ENCODE results near the gene EPB41L4A.

Gene EPB41L4A

DNA sequence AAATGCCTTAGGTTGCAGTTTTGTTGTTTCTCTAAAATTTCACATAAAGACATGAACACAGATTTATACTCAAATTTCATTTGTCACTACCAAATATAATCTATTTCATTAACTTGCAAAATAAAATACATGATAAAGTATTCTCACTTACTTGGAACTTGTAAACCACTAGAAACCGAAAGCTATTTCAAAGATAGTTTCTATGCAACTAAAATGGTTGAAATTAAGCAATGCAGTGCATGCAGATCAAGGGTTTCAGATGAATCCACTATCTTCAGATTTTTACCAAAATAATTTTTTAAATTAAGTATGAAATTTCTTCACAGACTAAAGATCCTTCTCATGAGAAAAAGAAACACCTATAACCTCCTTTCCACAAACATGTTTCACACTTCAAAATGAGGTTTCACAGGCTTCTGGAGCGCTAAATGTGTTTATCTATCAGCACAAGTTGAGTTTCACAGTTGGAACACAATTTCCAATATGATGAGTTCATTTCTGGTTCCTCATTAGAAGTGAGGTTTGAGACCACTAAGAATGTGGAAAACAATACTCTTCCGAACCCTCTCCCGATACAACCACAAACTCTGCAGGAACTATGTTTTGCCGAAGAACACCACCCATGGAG, 63.9 kb downstream of the EPB41L4A start:
- Histone ChIP-seq H3K4me2 (ENCODE audit: low read length) (no peak overlapping the region), H3K27ac (ENCODE audit: low read depth, low read length) (no peak overlapping the region), H3K4me3 (ENCODE audit: low read length) (no peak overlapping the region), H3K36me3 (ENCODE audit: control insufficient read depth, low read length) (no peaks in the 10 kb centered on the region), H3F3A (ENCODE audit: control insufficient read depth, insufficient read depth) (no peaks in the 10 kb centered on the region), H3K4me1 (ENCODE audit: control insufficient read depth, low read length) (no peaks in the 10 kb centered on the region), H3K27me3 (ENCODE audit: control insufficient read depth, low read length) (no peaks in the 10 kb centered on the region; the same call in 1 of the 2 replicates), H3K79me2 (ENCODE audit: control insufficient read depth, low read length) (no peaks in the 10 kb centered on the region), H4K20me1 (ENCODE audit: control insufficient read depth, insufficient read depth, low read depth, low read length) (no peaks in the 10 kb centered on the region), H3K9me3 (ENCODE audit: control insufficient read depth, insufficient read depth, low read length) (no peaks in the 10 kb centered on the region), H3K9me2 (replicated peaks; ENCODE audit: control insufficient read depth, low read length) (no peaks in the 10 kb centered on the region; the same call in 1 of the 2 replicates)
- TF ChIP-seq, protein P1, sequence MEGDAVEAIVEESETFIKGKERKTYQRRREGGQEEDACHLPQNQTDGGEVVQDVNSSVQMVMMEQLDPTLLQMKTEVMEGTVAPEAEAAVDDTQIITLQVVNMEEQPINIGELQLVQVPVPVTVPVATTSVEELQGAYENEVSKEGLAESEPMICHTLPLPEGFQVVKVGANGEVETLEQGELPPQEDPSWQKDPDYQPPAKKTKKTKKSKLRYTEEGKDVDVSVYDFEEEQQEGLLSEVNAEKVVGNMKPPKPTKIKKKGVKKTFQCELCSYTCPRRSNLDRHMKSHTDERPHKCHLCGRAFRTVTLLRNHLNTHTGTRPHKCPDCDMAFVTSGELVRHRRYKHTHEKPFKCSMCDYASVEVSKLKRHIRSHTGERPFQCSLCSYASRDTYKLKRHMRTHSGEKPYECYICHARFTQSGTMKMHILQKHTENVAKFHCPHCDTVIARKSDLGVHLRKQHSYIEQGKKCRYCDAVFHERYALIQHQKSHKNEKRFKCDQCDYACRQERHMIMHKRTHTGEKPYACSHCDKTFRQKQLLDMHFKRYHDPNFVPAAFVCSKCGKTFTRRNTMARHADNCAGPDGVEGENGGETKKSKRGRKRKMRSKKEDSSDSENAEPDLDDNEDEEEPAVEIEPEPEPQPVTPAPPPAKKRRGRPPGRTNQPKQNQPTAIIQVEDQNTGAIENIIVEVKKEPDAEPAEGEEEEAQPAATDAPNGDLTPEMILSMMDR (IDR thresholded peaks at IDR 0.05; ENCODE audit: low read depth, low read length, poor library complexity, severe bottlenecking) = no peak
- TF ChIP-seq EZH2phosphoT487 (IDR thresholded peaks at IDR 0.05; ENCODE audit: borderline replicate concordance, low read length) = no peak

DNA sequence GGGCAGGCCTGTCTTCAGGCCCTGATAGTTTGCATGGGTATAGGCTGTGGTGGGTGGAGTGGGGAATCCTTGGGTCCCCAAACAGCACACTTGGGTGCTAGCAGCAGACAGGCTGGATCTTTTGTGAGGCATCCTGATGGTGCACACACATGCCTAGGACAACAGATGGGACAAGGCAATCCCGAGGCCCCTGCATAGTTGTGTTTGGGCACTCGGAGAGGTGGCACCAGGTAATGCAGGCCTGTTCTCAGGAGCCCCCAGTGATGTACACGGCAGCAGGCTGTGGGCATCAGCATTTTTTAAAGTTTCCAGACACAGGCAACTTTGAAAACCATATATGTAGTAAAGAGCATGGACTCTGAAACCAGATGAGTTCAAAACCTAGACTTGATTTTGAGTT, 65.4 kb downstream of the EPB41L4A start:
- no peaks in the 10 kb centered on the region for H4K20me1 ChIP-seq (ENCODE audit: control insufficient read depth, insufficient read depth, low read depth, low read length)
- no peaks in the 10 kb centered on the region for H3K9me3 ChIP-seq (ENCODE audit: control insufficient read depth, insufficient read depth, low read length)
- no peaks in the 10 kb centered on the region; the same call in 1 of the 2 replicates for H3K27me3 ChIP-seq (ENCODE audit: control insufficient read depth, low read length)
- TF ChIP-seq, protein P1 (IDR thresholded peaks at IDR 0.05; ENCODE audit: low read depth, low read length, poor library complexity, severe bottlenecking) = no peak
- no peak for TF ChIP-seq EZH2phosphoT487 (IDR thresholded peaks at IDR 0.05; ENCODE audit: borderline replicate concordance, low read length)
- H3K36me3 ChIP-seq (ENCODE audit: control insufficient read depth, low read length) = no peaks in the 10 kb centered on the region
- no peaks in the 10 kb centered on the region for H3K79me2 ChIP-seq (ENCODE audit: control insufficient read depth, low read length)
- H3K9me2 ChIP-seq (replicated peaks; ENCODE audit: control insufficient read depth, low read length) = no peaks in the 10 kb centered on the region; the same call in 1 of the 2 replicates
- H3K4me1 ChIP-seq (ENCODE audit: control insufficient read depth, low read length) = no peaks in the 10 kb centered on the region
- no peaks in the 10 kb centered on the region for H3F3A ChIP-seq (ENCODE audit: control insufficient read depth, insufficient read depth)
- no peak overlapping the region for H3K4me2 ChIP-seq (ENCODE audit: low read length)
- H3K27ac ChIP-seq (ENCODE audit: low read depth, low read length) = no peak overlapping the region
- H3K4me3 ChIP-seq (ENCODE audit: low read length) = no peak overlapping the region

DNA sequence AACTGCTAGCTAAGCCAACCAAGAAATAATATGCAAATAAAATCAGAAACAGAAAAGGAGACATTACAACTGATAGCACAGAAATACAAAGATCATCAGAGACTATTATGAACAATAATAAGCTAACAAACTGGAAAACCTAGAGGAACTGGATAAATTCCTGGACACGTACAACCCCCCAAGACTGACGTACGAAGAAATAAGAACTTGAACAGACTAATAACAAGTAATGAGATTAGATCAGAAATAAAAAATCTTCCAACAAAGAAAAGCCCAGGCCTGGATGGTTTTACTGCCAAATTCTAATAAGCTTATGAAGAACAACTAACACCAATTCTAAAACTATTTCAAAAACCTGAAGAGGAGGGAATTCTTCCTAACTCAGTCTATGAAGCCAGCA, 67.9 kb downstream of the EPB41L4A start:
- Histone ChIP-seq H3F3A (ENCODE audit: control insufficient read depth, insufficient read depth) (no peaks in the 10 kb centered on the region), H3K9me3 (ENCODE audit: control insufficient read depth, insufficient read depth, low read length) (no peaks in the 10 kb centered on the region), H3K4me3 (ENCODE audit: low read length) (no peak overlapping the region), H3K27ac (ENCODE audit: low read depth, low read length) (no peak overlapping the region), H3K4me1 (ENCODE audit: control insufficient read depth, low read length) (no peaks in the 10 kb centered on the region), H3K27me3 (ENCODE audit: control insufficient read depth, low read length) (peaks cover 2% of the 10 kb centered on the region; the same call in 1 of the 2 replicates), H3K4me2 (ENCODE audit: low read length) (no peak overlapping the region), H3K9me2 (replicated peaks; ENCODE audit: control insufficient read depth, low read length) (no peaks in the 10 kb centered on the region; the same call in 1 of the 2 replicates), H4K20me1 (ENCODE audit: control insufficient read depth, insufficient read depth, low read depth, low read length) (no peaks in the 10 kb centered on the region), H3K36me3 (ENCODE audit: control insufficient read depth, low read length) (no peaks in the 10 kb centered on the region), H3K79me2 (ENCODE audit: control insufficient read depth, low read length) (no peaks in the 10 kb centered on the region)
- no peak for TF ChIP-seq EZH2phosphoT487 (IDR thresholded peaks at IDR 0.05; ENCODE audit: borderline replicate concordance, low read length)
- TF ChIP-seq, protein P1 (IDR thresholded peaks at IDR 0.05; ENCODE audit: low read depth, low read length, poor library complexity, severe bottlenecking) = no peak

All from DOHH2 (cell line).